Kidney glomerular epithelial cell (primary cell): ENCODE results near the gene GGPS1.
A peak's percentile ranks its signal among the peaks of the same experiment; 100 is the strongest.
"Not testable (repeated sequence)": the region's sequence is repeated elsewhere in the genome, so short reads cannot be mapped to it uniquely, and the experiment has no call there.

Source experiments
- DNase-seq: peaks from one replicate; lab custom pipeline; 2025; lab: John Stamatoyannopoulos, UW

Gene GGPS1

DNA sequence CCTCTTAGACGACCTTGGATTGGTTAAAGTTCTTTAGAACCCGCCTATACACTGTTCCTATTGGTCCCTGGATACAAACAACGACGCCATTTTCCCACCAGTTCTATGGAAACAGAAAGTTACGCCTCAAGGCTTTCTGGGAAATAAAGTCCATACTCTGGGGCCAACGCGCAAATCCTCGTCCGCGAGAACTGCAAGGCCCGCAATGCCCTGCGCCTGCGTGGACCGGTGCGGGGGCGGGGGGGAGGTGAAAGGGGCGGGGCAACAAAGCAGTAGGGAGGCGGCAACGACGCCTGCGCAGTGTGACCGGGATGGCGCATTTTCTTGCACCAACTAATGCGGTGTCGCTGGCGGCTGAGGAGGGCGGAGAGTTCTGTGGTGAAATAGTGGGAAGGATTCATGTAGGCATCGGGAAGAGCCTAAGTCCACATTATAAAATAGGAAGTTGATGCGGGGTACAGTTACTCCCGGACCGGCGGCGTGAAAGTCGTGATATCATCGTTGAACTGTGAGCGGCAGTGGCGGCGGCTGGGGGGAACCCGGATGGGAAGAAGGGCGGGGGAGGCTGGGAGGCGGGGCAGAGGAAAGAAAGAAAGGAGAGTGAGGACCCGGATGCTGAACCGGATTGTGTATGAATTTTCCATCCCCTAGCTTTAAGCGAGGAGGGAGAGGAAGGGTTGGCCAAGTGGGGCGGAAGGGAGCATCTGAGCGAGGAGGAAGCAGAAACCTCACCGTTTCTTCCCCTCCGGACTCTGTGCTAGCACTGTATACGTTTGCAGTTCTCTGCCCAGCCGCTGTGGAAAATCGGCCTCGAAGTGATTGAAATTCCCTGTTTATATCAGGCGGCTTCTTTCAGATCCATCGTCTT, at the start of gene GGPS1:
TSS of gene GGPS1 (plus strand) at position 300 of the 868 bp plus-strand sequence. CDS start 6,695 bp downstream, outside the sequence.
- peak; percentile 100 for DNase-seq

DNA sequence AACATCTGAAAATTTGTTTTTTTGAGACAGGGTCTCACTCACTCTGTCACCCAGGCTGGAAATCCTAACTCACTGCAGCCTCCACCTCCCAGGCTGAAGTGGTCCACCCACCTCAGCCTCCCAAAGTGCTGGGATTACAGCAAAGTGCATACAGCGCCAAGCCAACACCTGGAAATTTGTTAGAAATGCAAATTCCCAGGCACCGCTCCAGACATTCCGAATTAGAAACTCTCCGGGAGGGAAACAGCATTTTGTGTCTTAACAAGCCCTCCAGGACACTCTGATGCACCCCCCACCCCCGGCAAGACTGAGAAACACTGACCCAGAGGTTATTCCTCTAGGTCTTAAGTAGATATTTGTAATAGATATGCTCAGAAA, 49.5 kb upstream of the GGPS1 start:
- DNase-seq, result no peak

DNA sequence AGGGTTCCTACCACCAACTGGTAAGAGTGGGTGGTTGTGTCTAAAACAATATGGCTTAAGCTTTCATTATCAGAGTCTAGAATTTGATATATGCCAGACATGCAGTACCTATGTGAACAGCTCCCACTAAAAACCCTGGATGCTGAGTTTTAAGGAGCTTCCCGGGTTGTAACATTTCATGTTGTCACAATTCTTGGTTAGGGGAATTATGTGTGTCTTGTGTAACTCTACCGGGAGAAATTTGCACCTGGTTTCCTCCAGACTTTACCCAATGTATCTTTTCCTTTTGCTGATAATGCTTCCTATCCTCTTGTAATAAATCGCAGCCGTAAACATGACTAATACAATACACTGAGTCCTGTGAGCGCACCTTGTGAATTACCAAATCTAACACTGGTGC, 48.7 kb upstream of the GGPS1 start:
- no peak for DNase-seq

DNA sequence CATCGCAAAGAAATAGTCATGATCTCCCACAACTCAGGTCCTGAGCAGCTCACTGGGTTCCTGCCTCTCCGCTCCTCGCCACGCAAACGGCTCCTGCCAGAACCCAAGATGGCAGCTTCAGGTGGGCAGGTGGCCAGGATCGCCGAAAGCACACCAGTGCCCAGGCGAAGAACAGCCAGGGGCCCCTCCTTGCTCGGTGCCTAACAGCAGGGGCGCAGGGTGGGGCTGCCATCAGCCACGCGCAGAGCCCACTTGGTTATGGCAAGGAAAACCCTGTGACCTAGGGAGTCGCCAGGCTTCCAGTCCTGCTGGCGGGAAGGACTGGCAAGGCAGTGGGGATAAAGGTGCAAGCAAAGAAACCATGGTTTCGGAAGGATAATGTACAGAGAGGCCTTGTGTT, 47.9 kb upstream of the GGPS1 start:
- DNase-seq, result no peak

DNA sequence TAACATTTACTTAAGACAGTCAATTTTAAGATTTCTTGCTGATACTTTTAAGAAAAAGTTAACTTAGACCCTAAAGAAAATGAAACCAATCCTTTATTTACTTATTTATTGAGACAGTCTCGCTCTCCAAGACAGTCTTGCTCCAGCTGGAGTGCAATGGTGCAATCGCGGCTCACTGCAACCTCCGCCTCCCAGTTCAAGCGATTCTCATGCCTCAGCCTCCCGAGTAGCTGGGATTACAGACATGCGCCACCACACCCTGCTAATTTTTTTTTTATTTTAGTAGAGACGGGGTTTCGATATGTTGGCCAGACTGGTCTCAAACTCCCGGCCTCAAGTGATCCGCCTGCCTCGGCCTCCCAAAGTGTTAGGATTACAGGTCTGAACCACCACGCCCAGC, 44.7 kb upstream of the GGPS1 start:
- DNase-seq, result not testable (repeated sequence)

DNA sequence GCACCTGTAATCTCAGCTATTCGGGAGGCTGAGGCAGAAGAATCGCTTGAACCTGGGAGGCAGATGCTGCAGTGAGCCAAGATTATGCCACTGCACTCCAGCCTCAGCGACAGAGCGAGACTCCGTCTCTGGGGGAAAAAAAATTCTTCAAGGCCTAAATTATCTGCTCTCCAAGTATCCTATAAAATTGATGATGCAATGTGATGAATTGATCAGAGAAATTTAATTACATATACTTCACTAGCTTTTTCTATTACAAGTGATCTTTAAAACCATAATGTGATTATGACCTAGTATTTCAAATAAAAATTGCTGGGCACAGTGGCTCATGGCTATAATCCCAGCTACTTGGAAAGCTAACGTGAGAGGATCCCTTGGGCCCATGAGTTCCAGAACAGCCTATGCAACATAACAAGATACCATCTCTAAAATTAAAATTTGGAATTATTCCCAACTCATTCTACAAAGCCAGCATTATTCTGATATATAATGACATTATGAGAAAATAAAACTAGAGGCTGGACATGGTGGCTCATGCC, 44.1 kb upstream of the GGPS1 start:
- DNase-seq, result no peak

DNA sequence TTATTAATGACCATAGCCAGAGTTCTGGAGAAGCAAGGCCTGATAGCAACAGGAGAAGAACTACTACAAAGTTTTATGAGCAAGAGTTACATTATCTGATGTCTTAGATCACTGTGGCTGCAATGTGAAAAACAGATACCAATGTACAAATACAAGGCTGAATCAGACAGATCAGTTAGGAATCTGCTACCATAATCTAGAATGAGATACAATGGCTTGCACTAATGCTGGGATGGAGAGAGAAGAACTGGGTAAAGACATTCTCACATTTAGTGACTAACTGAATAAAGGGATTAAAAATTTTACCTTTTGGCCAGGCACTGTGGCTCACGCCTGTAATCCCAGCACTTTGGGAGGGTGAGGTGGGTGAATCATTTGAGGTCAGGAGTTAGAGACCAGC, 41.7 kb upstream of the GGPS1 start:
- no peak for DNase-seq

DNA sequence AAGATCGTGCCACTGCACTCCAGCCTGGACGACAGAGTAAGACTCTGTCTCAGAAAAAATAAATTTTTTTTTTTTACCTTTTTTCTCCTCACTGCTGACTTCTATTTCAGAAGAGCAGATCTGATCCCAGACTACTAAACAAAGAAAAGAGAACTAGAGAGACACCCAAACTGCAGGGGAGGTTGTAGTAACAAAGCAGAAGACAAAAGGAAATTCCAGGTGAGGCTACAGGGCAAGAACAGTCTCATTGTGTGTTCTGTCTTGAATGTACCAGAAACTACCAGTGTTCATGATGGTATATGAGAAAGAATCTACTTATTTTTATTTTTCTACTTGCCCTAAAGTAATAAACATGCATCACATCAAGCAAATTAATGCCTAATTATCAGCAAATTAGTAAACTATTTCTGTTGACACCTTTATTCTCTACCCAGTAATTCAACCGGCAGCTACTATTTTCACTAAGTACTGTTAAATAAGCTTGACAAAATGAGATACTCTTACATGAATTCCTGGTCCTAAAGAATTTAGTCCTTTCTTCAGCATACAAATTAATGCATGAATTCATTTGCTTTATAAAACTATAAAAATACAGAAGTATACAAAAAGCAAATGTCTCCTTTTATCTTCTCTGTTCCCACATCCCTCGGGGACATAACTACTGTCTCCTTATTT, 41.0 kb upstream of the GGPS1 start:
- no peak for DNase-seq

DNA sequence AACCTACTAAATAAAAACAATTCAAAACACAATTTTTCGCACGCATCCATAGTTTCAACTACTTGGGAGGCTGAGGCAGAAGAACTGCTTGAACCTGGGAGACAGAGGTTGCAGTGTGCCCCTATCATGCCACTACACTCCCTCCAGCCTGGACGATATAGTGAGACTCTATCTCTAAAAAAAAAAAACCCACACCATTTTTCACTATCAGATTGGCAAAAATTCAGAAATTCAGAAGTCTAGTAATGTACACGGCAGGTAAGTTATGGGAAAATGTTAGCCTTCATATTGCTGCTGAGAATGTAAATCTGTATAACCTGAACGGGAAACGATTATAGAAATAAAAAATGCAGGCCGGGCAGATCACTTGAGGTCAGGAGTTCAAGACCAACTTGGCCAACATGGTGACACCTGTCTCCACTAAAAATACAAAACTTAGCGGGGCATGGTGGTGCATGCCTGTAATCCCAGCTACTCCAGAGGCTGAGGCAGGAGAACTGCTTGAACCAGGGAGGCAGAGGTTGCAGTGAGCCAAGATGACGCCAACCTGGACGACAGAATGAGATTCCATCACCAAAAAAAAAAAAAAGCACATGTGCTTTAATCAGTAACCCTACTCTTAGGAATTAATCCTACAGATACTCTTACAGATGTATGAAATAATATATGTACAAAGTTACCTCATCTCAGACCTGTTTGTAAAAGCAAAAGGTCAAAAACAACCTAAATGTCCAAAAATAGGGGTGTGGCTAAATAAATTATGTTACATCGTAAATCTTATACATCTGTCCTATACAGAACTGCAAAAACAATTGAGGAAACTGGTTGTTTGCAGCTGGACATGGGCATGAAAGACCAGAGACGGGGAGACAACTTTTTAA, 38.3 kb upstream of the GGPS1 start:
- DNase-seq, result no peak

DNA sequence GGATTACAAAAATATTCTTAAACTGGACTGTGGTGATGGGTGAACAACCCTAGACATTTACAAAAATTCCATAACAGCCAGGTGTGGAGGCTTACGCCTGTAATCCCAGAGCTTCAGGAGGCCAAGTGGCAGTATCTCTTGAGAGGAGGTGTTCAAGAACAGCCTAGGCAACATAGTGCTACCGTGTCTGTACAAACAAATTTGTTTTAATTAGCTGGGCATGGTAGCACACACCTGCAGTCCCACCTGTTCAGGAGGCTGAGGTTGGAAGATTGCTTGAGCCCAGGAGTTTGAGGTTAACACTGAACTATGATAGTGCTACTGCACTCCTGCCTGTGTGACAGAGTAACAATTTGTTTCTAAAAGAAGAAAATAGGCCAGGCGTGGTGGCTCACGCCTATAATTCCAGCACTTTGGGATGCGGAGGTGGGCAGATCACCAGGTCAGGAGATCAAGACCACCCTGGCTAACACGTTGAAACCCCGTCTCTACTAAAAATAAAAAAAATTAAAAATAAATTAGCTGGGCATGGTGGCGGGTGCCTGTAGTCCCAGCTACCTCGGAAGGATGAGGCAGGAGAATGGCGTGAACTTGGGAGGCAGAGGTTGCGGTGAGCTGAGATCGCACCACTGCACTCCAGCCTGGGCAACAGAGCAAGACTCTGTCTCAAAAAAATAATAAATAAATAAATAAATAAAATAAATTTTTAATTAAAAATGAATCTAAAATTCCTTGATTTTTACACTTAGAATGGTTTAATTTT, 37.4 kb upstream of the GGPS1 start:
- no peak for DNase-seq

DNA sequence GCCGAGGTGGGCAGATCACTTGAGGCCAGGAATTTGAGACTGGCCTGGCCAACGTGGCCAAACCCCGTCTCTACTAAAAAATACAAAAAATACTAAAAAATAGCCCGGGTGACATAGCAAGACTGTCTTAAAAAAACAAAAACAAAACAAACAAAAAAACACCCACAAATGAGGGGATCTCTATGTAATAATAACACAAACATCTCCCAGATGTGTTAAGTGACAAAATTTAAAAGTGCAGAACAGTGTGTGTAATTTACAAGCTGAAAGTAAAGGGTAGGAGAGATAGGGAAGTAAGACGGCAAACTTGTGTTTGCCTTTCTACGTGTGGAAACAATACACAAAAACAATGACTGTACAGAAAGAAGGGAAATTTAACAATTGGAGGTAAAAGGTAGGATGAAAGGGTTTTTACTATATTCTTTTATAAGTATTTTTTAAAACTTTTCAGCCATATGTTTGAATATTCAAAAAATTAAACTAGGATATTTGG, 36.7 kb upstream of the GGPS1 start:
- no peak for DNase-seq

DNA sequence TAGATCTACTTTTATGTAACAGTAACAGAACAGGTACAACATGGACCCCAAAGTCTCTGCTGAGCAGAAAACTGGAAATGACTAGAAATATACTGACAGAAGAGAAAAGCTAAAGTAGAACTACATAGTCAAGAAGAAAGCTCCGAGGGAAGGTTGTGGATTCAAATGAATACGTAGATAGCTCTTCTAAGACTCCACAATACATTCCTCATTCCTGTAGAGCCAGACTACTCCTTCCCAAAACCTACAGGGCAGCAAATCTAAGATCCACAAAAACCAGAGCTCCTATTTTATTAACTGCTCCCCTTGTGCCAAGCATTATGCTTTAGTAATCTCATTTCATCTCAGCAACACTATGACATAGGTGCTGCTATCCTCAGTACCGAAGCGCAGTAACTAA, 35.6 kb upstream of the GGPS1 start:
- no peak for DNase-seq

DNA sequence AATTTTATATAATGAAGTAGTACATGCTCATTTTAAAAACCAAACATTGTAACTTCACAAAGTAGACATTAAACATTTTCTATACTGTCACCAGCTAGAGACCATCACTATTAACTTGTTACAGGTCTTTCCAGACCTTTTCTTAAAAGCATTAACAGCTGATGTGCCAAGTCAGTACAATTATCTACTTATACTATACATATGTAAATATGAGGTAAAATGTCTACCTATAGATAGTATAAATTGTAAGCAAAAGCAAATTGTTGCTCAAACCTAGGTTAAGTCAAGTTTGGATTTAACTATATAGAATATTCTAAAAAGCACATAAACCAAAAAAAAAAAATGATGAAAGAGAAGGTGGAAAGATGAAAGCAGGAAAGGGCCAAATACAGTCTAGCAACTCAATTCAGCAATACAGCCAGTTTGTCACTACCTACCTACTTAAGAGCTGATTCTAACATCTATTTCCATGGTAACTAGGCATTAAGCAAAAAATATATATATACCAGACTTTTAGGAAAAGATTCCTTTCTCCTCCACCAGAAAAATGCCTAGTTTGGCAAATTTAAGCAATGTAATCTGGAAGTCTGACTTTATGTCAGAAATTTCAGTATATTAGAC, 34.9 kb upstream of the GGPS1 start:
- no peak for DNase-seq

DNA sequence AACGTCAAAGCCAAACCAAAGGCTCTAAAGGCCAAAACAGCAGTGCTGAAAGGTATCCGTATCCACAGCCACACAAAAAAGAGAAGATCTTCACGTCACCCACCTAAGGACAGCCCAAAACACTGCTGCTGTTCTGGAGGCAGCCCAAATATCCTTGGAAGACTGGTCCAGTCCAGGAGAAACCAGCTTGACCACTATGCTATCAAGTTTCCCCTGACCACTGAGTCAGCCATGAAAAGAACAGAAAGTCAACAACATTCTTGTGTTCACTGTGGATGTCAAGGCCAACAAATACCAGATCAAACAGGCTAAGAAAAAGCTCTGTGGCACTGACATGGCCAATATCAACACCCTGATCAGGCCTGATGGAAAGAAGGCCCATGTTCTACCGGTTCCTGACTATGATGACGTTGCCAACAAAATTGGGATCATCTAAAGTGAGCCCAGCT, 32.4 kb upstream of the GGPS1 start:
- DNase-seq, result peak; percentile 13

DNA sequence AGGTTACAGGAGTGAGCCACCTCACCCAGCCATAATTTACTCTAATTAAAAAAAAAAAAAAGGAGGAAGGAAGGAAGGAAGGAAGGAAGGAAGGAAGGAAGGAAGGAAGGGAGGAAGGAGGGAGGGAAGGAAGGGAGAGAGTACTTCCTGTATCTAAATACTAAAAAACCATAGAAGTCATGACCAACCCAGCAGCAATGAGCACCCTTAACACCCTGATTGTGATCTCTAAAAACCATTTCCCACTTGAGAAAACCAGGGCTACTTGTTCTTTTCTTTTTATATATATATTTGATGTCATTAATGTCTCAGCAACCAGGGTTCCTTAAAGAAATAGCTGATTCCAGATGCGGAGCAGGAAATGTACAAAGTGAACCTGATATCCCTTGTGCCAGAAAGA, 31.6 kb upstream of the GGPS1 start:
- DNase-seq, result no peak

DNA sequence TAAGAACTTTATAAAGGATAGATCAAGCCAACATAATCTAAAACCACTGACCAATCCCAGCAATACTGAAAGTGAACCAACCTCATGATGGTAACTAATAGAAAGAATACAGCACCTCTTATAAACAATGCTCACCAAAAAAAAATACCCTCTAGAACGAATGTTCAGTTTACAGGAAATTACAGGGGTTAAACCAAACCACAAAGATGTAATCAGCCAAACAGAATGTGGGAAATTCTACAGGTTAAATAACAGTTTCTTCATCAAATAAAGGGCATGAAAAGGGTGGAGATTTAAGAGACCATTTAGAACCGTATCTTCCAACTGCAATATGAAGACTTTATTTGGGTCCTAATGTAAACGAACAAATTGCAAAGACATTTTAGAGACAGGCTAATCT, 30.8 kb upstream of the GGPS1 start:
- no peak for DNase-seq

DNA sequence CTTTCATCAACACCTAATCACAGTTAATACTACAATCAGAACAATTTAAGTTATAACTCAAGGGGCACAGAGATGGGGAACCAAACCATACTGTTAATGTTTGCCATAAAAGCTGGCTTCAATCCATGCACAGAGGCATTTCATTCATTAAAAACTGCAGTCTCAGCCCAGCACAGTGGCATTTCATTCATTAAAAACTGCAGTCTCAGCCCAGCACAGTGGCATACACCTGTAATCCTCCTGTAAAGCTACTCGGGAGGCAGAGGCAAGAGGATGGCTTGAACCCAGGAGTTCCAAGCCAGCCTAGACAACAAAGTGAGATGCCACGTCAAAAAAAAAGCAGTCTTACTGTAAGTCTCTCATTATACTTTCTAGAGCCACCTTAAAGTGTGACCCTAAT, 29.6 kb upstream of the GGPS1 start:
- no peak for DNase-seq

DNA sequence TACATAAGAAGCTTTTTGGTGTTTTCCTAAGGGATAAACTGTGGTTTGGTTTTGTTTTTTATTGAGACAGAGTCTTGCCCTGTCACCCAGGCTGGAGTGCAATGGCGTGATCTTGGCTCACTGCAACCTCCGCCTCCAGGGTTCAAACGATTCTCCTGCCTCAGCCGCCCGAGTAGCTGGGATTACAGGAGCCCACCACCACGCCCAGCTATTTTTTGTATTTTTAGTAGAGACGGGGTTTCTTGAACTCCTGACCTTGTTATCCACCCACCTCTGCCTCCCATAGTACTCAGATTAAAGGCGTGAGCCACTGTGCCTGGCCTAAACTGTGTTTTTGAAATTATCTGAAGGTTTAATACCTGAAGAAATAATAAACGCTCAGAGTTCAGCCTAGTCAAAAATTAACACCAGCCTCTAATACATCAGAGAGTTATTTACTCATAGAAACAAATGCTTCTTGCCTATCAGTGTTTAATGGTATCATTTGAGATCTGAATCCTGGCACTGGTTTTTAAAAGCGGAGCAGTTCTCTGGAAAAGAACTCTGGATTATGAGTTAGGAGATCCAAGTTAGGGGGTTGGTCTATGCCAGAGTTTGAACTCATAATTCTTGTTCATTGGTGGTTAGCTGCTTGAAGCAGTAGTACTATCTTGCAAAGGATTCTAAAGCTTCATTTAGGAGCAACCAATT, 29.1 kb upstream of the GGPS1 start:
- DNase-seq, result no peak

DNA sequence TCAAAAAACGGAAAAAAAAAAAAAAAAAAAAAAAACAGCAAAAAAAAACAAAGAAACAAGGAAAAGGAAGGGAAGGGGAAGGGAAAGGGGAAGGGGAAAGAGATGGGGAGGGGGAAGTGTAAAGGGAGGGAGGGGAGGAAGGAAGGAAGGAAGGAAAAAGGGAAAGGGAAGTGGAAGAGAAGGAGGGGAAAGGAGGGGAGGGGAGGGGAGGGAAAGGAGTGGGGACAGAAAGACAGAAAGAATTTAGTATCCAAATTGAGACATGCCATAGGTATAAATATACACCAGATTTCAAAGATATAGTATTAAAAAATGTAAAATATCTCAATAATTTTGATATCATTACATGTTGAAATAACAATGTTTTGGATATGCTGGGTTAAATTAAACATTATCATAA, 26.2 kb upstream of the GGPS1 start:
- no peak for DNase-seq
